Muscle layer of duodenum (tissue), 2 donors: ENCODE measurements around the gene EMC9.
A peak's percentile ranks its signal among the peaks of the same experiment; 100 is the strongest.

Experiments used
- H3K27ac ChIP-seq: one replicate; pipeline ENCODE4 v1.7.0; 2013; ENCODE audit warnings: mild to moderate bottlenecking, low read length
- H3K27me3 ChIP-seq: one replicate; pipeline ENCODE4 v1.7.0; 2013; ENCODE audit warnings: low read depth, mild to moderate bottlenecking, control low read depth, low read length
- H3K36me3 ChIP-seq, 2 donors: one replicate each; pipeline ENCODE4 v1.7.0; 2013; ENCODE audit warnings: low read length in 2 of 2, control low read depth in 1 of 2, mild to moderate bottlenecking in 1 of 2; ENCODE audit not compliant: insufficient read depth in 2 of 2, control insufficient read depth in 1 of 2
- H3K4me1 ChIP-seq, 2 donors: one replicate each; pipeline ENCODE4 v1.7.0; 2013; ENCODE audit warnings: low read length in 2 of 2, mild to moderate bottlenecking in 2 of 2, control low read depth in 1 of 2, moderate library complexity in 1 of 2; ENCODE audit not compliant: insufficient read depth in 2 of 2, control insufficient read depth in 1 of 2
- H3K4me3 ChIP-seq, 2 donors: one replicate each; pipeline ENCODE4 v1.7.0; 2013; ENCODE audit warnings: low read length in 2 of 2, low read depth in 1 of 2, mild to moderate bottlenecking in 1 of 2
- H3K9me3 ChIP-seq, 2 donors: one replicate each; pipeline ENCODE4 v1.7.0; 2013; ENCODE audit warnings: low read length in 2 of 2, control low read depth in 1 of 2, mild to moderate bottlenecking in 1 of 2; ENCODE audit not compliant: control insufficient read depth in 1 of 2
- donor health status: healthy.

EMC9 gene

DNA sequence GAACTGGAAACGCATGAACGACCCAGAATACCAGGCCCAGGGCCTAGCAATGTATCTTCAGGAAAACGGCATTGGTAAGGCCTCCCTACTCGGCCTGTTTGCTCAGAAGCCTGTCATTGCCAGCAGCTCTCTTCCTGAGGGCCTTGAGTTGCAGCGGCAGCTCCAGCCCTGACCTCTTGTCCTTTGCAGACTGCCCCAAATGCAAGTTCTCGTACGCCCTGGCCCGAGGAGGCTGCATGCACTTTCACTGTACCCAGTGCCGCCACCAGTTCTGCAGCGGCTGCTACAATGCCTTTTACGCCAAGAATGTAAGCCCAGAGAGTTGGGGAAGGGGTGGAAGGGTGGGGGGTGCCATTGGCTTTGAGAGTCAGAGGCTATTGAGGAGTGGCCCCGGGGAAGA lies 15.9 kb upstream of the EMC9 start:
- Histone ChIP-seq H3K4me3 (no peak overlapping the region), H3K9me3 (no peaks in the 10 kb centered on the region), H3K4me1 (peaks cover 13% of the 10 kb centered on the region in 2 donors), H3K27me3 (no peaks in the 10 kb centered on the region), H3K36me3 (peaks cover 49 to 62% of the 10 kb centered on the region in 2 donors), H3K27ac (no peak overlapping the region)

DNA sequence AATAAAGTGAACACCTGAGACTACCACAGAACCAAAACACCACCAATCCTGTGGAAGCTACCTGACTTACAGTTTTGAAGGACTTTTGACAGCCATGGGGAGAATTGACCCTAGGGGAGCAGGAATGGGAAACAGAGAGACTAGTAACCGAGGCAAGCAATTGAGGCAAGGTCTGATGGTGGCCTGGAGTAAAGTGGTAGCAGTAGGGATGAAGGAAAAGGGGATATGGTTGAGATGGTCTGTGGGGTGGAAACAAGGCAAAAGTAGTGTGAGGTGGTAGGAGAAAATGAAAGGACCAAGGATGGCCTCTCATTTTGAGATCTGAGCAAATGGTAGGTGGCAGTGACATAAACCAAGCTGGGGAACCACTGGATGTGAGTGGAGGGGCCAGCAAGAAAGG lies 15.4 kb upstream of the EMC9 start:
- H3K27me3 ChIP-seq = no peaks in the 10 kb centered on the region
- H3K36me3 ChIP-seq = peaks cover 52 to 66% of the 10 kb centered on the region in 2 donors
- H3K9me3 ChIP-seq = no peaks in the 10 kb centered on the region
- no peak overlapping the region for H3K4me3 ChIP-seq
- H3K27ac ChIP-seq = no peak overlapping the region
- H3K4me1 ChIP-seq = peaks cover 8% of the 10 kb centered on the region in 2 donors

DNA sequence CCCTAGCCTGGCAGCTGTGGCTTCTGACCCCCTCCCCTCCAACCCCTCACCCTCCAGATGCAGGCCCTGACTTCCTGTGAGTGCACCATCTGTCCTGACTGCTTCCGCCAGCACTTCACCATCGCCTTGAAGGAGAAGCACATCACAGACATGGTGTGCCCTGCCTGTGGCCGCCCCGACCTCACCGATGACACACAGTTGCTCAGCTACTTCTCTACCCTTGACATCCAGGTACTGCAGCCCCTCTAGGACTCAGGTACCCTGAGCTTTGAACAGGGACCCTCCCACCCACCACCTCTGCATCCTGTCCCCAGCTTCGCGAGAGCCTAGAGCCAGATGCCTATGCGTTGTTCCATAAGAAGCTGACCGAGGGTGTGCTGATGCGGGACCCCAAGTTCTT lies 13.7 kb upstream of the EMC9 start:
- H3K27me3 ChIP-seq = no peaks in the 10 kb centered on the region
- H3K4me3 ChIP-seq = no peak overlapping the region
- no peaks in the 10 kb centered on the region for H3K9me3 ChIP-seq
- peaks cover 61 to 78% of the 10 kb centered on the region in 2 donors for H3K36me3 ChIP-seq
- H3K4me1 ChIP-seq = no peaks in the 10 kb centered on the region
- no peak overlapping the region for H3K27ac ChIP-seq

DNA sequence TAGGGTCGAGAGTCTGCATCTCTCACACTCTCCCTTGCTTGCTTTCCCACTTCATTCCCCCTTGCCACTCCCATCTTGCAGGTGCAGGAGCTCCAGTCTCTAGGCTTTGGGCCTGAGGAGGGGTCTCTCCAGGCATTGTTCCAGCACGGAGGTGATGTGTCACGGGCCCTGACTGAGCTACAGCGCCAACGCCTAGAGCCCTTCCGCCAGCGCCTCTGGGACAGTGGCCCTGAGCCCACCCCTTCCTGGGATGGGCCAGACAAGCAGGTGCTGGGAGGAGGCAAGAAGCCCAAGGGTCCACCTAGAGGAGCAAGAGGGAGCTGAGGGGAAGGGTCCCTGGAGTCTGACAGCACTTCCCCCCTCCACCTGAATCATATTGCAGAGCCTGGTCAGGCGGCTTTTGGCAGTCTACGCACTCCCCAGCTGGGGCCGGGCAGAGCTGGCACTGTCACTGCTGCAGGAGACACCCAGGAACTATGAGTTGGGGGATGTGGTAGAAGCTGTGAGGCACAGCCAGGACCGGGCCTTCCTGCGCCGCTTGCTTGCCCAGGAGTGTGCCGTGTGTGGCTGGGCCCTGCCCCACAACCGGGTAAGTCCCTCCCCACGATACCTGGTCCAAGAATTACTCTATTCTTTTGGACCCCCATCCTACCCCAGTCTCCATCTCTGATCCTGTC lies 10.2 kb upstream of the EMC9 start:
- H3K9me3 ChIP-seq = no peaks in the 10 kb centered on the region
- peaks cover 45 to 65% of the 10 kb centered on the region in 2 donors for H3K36me3 ChIP-seq
- no peaks in the 10 kb centered on the region for H3K27me3 ChIP-seq
- no peak overlapping the region for H3K27ac ChIP-seq
- peaks cover 8 to 18% of the 10 kb centered on the region in 2 donors for H3K4me1 ChIP-seq
- no peak overlapping the region for H3K4me3 ChIP-seq

DNA sequence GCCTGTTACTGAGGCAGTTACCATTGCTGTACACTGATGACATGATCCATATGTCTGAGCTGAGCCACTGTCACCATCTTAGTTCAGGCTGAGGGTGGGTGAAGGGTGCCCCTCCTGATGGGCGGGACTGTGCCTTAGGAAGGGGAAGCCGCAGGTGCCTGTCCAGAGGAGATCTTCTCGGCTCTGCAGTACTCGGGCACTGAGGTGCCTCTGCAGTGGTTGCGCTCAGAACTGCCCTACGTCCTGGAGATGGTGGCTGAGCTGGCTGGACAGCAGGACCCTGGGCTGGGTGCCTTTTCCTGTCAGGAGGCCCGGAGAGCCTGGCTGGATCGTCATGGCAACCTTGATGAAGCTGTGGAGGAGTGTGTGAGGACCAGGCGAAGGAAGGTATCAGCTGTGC lies 9.6 kb upstream of the EMC9 start:
- peaks cover 44 to 59% of the 10 kb centered on the region in 2 donors for H3K36me3 ChIP-seq
- H3K4me3 ChIP-seq = no peak overlapping the region
- H3K9me3 ChIP-seq = no peaks in the 10 kb centered on the region
- H3K27me3 ChIP-seq = no peaks in the 10 kb centered on the region
- peaks cover 8 to 20% of the 10 kb centered on the region in 2 donors for H3K4me1 ChIP-seq
- no peak overlapping the region for H3K27ac ChIP-seq

DNA sequence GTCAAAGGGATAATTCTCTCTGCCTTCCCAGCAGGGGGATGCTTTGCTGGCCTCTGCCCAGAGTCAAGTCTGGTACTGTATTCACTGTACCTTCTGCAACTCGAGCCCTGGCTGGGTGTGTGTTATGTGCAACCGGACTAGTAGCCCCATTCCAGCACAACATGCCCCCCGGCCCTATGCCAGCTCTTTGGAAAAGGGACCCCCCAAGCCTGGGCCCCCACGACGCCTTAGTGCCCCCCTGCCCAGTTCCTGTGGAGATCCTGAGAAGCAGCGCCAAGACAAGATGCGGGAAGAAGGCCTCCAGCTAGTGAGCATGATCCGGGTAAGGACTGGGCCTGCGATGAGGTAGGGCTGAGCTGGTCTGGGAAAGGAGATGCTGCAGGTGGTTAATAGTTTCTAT lies 9.2 kb upstream of the EMC9 start:
- Histone ChIP-seq H3K27ac (no peak overlapping the region), H3K9me3 (no peaks in the 10 kb centered on the region), H3K4me3 (no peak overlapping the region), H3K36me3 (peaks cover 40 to 56% of the 10 kb centered on the region in 2 donors), H3K27me3 (no peaks in the 10 kb centered on the region), H3K4me1 (peaks cover 12 to 24% of the 10 kb centered on the region in 2 donors)

DNA sequence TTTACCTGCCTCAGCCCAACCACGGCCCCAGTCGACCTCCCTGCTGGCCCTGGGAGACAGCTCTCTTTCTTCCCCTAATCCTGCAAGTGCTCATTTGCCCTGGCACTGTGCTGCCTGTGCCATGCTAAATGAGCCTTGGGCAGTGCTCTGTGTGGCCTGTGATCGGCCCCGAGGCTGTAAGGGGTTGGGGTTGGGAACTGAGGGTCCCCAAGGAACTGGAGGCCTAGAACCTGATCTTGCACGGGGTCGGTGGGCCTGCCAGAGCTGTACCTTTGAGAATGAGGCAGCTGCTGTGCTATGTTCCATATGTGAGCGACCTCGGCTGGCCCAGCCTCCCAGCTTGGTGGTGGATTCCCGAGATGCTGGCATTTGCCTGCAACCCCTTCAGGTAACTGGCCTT lies 8.7 kb upstream of the EMC9 start:
- H3K4me1 ChIP-seq = peaks cover 16 to 29% of the 10 kb centered on the region in 2 donors

DNA sequence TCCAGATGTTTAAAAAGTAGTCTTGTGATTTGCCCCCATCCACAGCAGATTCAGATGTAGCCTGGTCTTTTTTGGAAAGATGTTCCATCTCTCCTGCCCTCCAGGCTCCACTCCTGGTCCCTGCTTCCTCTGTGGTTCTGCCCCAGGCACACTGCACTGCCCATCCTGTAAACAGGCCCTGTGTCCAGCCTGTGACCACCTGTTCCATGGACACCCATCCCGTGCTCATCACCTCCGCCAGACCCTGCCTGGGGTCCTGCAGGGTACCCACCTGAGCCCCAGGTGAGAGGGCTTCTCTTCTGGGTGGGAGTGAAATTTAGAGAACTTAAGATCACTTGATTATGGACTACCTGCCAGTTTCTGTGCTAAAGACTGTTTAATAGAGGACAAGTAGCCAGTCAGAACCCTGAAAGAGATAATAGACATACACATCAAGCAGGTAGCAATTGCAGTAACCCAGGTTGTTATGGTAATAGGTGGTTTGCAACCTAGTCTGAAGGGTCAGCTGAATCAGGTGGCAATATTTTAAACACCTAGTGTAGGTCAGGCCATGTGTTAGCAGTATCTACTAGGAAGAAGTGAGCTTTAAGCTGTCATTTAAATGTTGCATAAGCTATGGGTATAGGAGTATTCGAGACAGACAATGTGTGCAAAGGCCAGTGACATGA lies 8.0 kb upstream of the EMC9 start:
- H3K27ac ChIP-seq = no peak overlapping the region
- no peaks in the 10 kb centered on the region for H3K9me3 ChIP-seq
- peaks cover 29 to 44% of the 10 kb centered on the region in 2 donors for H3K36me3 ChIP-seq
- peaks cover 16 to 29% of the 10 kb centered on the region in 2 donors for H3K4me1 ChIP-seq
- no peak overlapping the region for H3K4me3 ChIP-seq
- no peaks in the 10 kb centered on the region for H3K27me3 ChIP-seq

More for the DNA sequence above, 8.7 kb upstream of the EMC9 start:
- H3K27ac ChIP-seq = no peak overlapping the region
- H3K27me3 ChIP-seq = no peaks in the 10 kb centered on the region
- no peak overlapping the region for H3K4me3 ChIP-seq
- peaks cover 35 to 51% of the 10 kb centered on the region in 2 donors for H3K36me3 ChIP-seq
- no peaks in the 10 kb centered on the region for H3K9me3 ChIP-seq

DNA sequence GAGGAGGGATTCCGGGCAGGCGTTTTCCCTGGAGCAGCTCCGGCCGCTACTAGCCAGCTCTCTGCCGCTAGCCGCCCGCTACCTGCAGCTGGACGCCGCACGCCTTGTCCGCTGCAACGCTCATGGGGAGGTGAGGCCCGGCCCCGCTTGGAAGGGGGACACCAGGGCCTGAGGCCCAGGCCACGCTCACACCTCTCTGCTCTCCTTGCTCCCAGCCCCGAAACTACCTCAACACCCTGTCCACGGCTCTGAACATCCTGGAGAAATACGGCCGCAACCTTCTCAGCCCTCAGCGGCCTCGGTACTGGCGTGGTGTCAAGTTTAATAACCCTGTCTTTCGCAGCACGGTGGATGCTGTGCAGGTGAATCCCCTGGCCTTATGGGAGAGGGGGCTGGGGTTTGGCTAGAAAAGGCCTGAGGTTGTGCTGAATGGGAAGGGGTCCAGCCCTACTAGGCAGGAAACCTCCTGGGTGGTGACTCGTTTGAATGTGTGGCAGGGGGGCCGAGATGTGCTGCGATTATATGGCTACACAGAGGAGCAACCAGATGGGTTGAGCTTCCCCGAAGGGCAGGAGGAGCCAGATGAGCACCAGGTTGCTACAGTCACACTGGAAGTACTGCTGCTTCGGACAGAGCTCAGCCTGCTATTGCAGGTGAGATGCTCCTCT lies 6.5 kb upstream of the EMC9 start:
- peaks cover 39 to 40% of the 10 kb centered on the region in 2 donors for H3K36me3 ChIP-seq
- H3K4me1 ChIP-seq = peaks cover 16 to 29% of the 10 kb centered on the region in 2 donors

DNA sequence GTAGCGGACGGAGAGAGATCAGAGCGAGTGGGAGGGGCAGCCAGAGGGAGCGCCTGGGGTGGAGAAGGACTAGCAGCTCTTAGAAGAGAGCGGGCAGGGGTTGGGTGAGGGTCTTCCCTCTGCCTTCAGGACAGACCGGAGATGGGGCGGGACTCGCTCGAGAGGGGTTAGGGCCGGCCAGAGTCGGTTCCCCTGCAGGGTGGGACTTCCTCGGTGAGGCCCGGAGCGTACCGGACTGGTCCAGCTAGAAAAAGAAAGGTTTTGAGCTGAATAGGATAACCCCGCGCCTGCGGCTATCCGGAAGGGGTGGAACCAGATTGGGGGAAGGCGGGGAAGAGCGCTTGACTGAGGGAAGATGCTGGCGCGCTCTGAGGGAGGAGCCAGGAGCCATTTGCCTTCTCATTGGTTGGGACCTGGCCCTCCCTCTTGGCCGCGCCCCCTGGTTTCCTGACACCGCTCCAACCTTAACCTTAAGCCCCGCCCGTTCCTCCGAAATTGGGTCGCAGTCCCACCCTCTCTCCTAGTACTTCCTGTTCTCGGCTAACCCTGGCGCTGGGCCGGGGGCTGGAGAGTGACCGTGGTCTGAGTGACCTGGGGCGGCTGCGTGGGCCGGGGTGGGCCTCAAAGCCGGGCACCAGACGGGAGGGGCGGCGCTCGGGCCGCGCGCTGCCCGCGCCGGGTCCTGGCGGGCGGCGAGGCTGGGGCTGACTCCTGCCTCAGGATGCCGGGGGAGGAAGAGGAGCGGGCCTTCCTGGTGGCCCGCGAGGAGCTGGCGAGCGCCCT lies 5.8 kb upstream of the EMC9 start, which contains the start of gene RNF31:
Gene RNF31 (plus strand): TSS at position 521 of the 783 bp plus-strand sequence. CDS start 201 bp downstream, at position 722.
- Histone ChIP-seq H3K27ac (peak within 1 kb of the TSS; percentile 90), H3K9me3 (no peaks in the 10 kb centered on the region), H3K4me1 (peaks cover 16 to 32% of the 10 kb centered on the region in 2 donors), H3K4me3 (peak within 1 kb of the TSS; percentile 80 to 94), H3K36me3 (peaks cover 33 to 40% of the 10 kb centered on the region in 2 donors), H3K27me3 (no peaks in the 10 kb centered on the region)

More for the DNA sequence above, 6.5 kb upstream of the EMC9 start:
- H3K4me3 ChIP-seq = peak overlapping the region; percentile 80 to 94
- no peaks in the 10 kb centered on the region for H3K27me3 ChIP-seq
- no peaks in the 10 kb centered on the region for H3K9me3 ChIP-seq
- H3K27ac ChIP-seq = peak overlapping the region; percentile 64
